Sigmoid colon (tissue), 3 donors: ENCODE measurements around the gene GABRB2.

Experiments used
- POLR2A ChIP-seq, 2 donors: fragments of 450-650 bp; IDR thresholded peaks; one replicate each; pipeline ENCODE4 v1.6.1; 2016; ENCODE audit warnings: antibody characterized with exemption in 2 of 2, mild to moderate bottlenecking in 2 of 2, moderate library complexity in 2 of 2
- TF ChIP-seq, protein P1 (sequence below), 4 experiments: fragments of 450-650 bp in 3 of 4; fragments of 200-600 bp in 1 of 4; IDR thresholded peaks; one replicate each; pipeline ENCODE4 v1.5.1; 2016 to 2019; ENCODE audit warnings: antibody characterized with exemption in 4 of 4, mild to moderate bottlenecking in 3 of 4, moderate library complexity in 2 of 4

DNA sequence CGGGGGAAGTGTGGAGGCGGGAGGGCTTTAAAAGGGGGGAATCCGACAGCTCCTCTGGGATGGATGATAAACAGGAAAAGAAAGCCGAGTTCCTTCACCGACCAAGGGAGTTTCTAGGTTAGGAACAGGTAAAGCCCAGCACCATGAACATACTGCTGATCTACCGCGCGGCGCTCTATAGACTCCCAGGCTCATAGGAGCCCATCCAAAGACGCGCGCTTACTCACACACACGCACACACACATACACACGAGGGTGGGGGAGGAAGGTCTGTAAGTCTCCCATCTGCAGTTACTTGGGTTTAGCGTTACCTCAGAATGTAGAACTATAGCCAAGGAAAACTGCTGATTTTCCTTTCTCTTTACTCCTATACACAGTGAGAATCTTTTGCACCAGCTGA is 2.6 kb upstream of the GABRB2 start:
- TF ChIP-seq, protein P1, sequence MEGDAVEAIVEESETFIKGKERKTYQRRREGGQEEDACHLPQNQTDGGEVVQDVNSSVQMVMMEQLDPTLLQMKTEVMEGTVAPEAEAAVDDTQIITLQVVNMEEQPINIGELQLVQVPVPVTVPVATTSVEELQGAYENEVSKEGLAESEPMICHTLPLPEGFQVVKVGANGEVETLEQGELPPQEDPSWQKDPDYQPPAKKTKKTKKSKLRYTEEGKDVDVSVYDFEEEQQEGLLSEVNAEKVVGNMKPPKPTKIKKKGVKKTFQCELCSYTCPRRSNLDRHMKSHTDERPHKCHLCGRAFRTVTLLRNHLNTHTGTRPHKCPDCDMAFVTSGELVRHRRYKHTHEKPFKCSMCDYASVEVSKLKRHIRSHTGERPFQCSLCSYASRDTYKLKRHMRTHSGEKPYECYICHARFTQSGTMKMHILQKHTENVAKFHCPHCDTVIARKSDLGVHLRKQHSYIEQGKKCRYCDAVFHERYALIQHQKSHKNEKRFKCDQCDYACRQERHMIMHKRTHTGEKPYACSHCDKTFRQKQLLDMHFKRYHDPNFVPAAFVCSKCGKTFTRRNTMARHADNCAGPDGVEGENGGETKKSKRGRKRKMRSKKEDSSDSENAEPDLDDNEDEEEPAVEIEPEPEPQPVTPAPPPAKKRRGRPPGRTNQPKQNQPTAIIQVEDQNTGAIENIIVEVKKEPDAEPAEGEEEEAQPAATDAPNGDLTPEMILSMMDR (IDR thresholded peaks at IDR 0.05) = no peak
- TF ChIP-seq POLR2A (IDR thresholded peaks at IDR 0.05) = no peak
